NAMALWA (cell line): ENCODE measurements around the gene SYVN1.
"Not testable (repeated sequence)": the region's sequence is repeated elsewhere in the genome, so short reads cannot be mapped to it uniquely, and the experiment has no call there.

ENCODE experiments used
- DNase-seq: peaks from one replicate; pipeline ENCODE4 v3.0.0-alpha.2; 2015; ENCODE audit warnings: low spot score

Gene SYVN1

GRCh38 chr11:65151331-65151899 lies 17.1 kb upstream of the SYVN1 start:
- no peak for DNase-seq

- no peak for DNase-seq
These were observed 16.4 kb upstream of the SYVN1 start for GRCh38 chr11:65150509-65151299.

GRCh38 chr11:65150131-65150508 lies 15.8 kb upstream of the SYVN1 start:
- not testable (repeated sequence) for DNase-seq

GRCh38 chr11:65148657-65149056 lies 14.3 kb upstream of the SYVN1 start:
- DNase-seq, result no peak

- no peak for DNase-seq
These were observed 13.2 kb upstream of the SYVN1 start for GRCh38 chr11:65147352-65148075.

GRCh38 chr11:65141896-65142494 lies 7.7 kb upstream of the SYVN1 start:
- no peak for DNase-seq

GRCh38 chr11:65136515-65137096 lies 2.3 kb upstream of the SYVN1 start:
- DNase-seq, result no peak

- peak; percentile 7 for DNase-seq
These were observed 1.4 kb upstream of the SYVN1 start for GRCh38 chr11:65135633-65136145.

GRCh38 chr11:65134952-65135632 lies 773 bp upstream of the SYVN1 start:
- peak; percentile 96 for DNase-seq

- DNase-seq, result no peak
These were observed 595 bp downstream of the SYVN1 start for GRCh38 chr11:65133724-65134123.

GRCh38 chr11:65132988-65133700 lies 1.2 kb downstream of the SYVN1 start:
- DNase-seq, result peak; percentile 78

- peak; percentile 94 for DNase-seq
These were observed 1.9 kb downstream of the SYVN1 start for GRCh38 chr11:65132238-65132987.

GRCh38 chr11:65131895-65132237 lies 2.5 kb downstream of the SYVN1 start:
- no peak for DNase-seq

- DNase-seq, result peak; percentile 54
These were observed 2.9 kb downstream of the SYVN1 start for GRCh38 chr11:65131417-65131776.

GRCh38 chr11:65130631-65131416 lies 3.5 kb downstream of the SYVN1 start:
- peak; percentile 61 for DNase-seq

GRCh38 chr11:65129649-65130441 lies 4.5 kb downstream of the SYVN1 start:
- peak; percentile 80 for DNase-seq

- DNase-seq, result no peak
These were observed 5.9 kb downstream of the SYVN1 start for GRCh38 chr11:65128182-65129145.
